Keratinocyte (primary cell): ENCODE measurements around the gene DIP2B. TPM values are rescaled to one million over a fixed set of nuclear protein-coding genes. Genes with fewer than 3 reads are reported as not detected.

ENCODE experiments used
- DNase-seq: peaks from one replicate; pipeline ENCODE4 v3.0.0-alpha.2; 2011; ENCODE audit warnings: low read depth, missing footprints, low spot score
- FAIRE-seq: peaks from 2 replicates; lab custom pipeline; 2011; peaks lifted over from hg19 to GRCh38; lab: Jason Lieb, UNC
- H2AFZ ChIP-seq: 2 replicates; pipeline ENCODE4 v1.6.0; 2012; ENCODE audit warnings: low read length, control low read depth, inconsistent platforms; ENCODE audit not compliant: control insufficient read depth
- H3K27ac ChIP-seq: 2 replicates; pipeline ENCODE4 v1.5.1; 2011; ENCODE audit warnings: low read length; ENCODE audit not compliant: control insufficient read depth, insufficient read depth
- H3K27me3 ChIP-seq: 3 replicates; pipeline ENCODE4 v1.6.0; 2011; ENCODE audit warnings: low read length; ENCODE audit not compliant: control insufficient read depth, insufficient read depth; ENCODE audit errors: extremely low read depth
- H3K36me3 ChIP-seq, 2 experiments: 2 replicates in 1 of 2; 3 replicates in 1 of 2; pipeline ENCODE4 v1.5.1; 2011; ENCODE audit warnings: low read length in 2 of 2, mild to moderate bottlenecking in 1 of 2; ENCODE audit not compliant: control insufficient read depth in 2 of 2, insufficient read depth in 2 of 2; ENCODE audit errors: extremely low read depth in 1 of 2
- H3K4me1 ChIP-seq: 3 replicates; pipeline ENCODE4 v1.5.1; 2011; ENCODE audit warnings: low read length; ENCODE audit not compliant: control insufficient read depth, insufficient read depth; ENCODE audit errors: extremely low read depth
- H3K4me2 ChIP-seq: 3 replicates; pipeline ENCODE4 v1.6.0; 2011; ENCODE audit warnings: low read depth, low read length; ENCODE audit not compliant: control insufficient read depth, insufficient read depth; ENCODE audit errors: extremely low read depth
- H3K4me3 ChIP-seq, 3 experiments: fragments of 200-600 bp in 1 of 3; sonication (generic) in 1 of 3; 2 replicates in 2 of 3; 3 replicates in 1 of 3; pipeline ENCODE4 v1.5.1; 2011 to 2016; ENCODE audit warnings: low read length in 3 of 3, mild to moderate bottlenecking in 3 of 3, control low read depth in 2 of 3, inconsistent platforms in 1 of 3, low read depth in 1 of 3, mixed read lengths in 1 of 3, mixed run types in 1 of 3, moderate library complexity in 1 of 3; ENCODE audit not compliant: control insufficient read depth in 2 of 3, insufficient read depth in 2 of 3; ENCODE audit errors: extremely low read depth in 1 of 3
- H3K79me2 ChIP-seq: 2 replicates; pipeline ENCODE4 v1.6.0; 2012; ENCODE audit warnings: low read length; ENCODE audit not compliant: control insufficient read depth, insufficient read depth
- H3K9ac ChIP-seq: 3 replicates; pipeline ENCODE4 v1.6.0; 2011; ENCODE audit warnings: low read length; ENCODE audit not compliant: control insufficient read depth, insufficient read depth; ENCODE audit errors: extremely low read depth
- H3K9me1 ChIP-seq: 3 replicates; pipeline ENCODE4 v1.6.0; 2011; ENCODE audit warnings: low read length; ENCODE audit not compliant: control insufficient read depth, insufficient read depth; ENCODE audit errors: extremely low read depth
- H3K9me3 ChIP-seq: 2 replicates; pipeline ENCODE4 v1.5.1; 2012; ENCODE audit warnings: low read depth, low read length; ENCODE audit not compliant: control insufficient read depth
- H4K20me1 ChIP-seq: 3 replicates; pipeline ENCODE4 v1.6.0; 2011; ENCODE audit warnings: low read length; ENCODE audit not compliant: control insufficient read depth, insufficient read depth; ENCODE audit errors: extremely low read depth
- CTCF ChIP-seq, 3 experiments: IDR thresholded peaks in 1 of 3; conservative IDR thresholded peaks in 1 of 3; optimal IDR thresholded peaks in 1 of 3; 2 replicates in 2 of 3; 3 replicates in 1 of 3; pipeline versions ENCODE3 to v1.5.1; 2011; ENCODE audit warnings: low read length in 3 of 3, mild to moderate bottlenecking in 3 of 3, moderate library complexity in 2 of 3, control low read depth in 1 of 3, inconsistent platforms in 1 of 3; ENCODE audit not compliant: insufficient read depth in 2 of 3; ENCODE audit errors: extremely low read depth in 1 of 3
- EZH2 ChIP-seq: IDR thresholded peaks from one replicate; pipeline ENCODE4 v1.6.1; 2012; ENCODE audit warnings: inconsistent platforms, mild to moderate bottlenecking, low read length, moderate library complexity
- dilution Hi-C: fragments of 300-500 bp; cut with MboI; formaldehyde crosslinking; loops from one replicate; pipeline ENCODE4 v1.7.0; 2020; ENCODE audit warnings: low sequenced_read_pairs; ENCODE audit not compliant: extremely low pct_ligation_motif_present
- polyA plus RNA-seq, 5 experiments: library from polyadenylated mRNA; depleted of rRNA in 3 of 5; stranded (reverse) in 3 of 5; stranded (forward) in 1 of 5; unstranded in 1 of 5; fragments of >200 nt; gene quantifications; 1 replicate in 1 of 5; 2 replicates in 3 of 5; 3 replicates in 1 of 5; pipeline versions ENCODE4 v1.2.1 to v1.2.3, GENCODE V29; 2011 to 2012; ENCODE audit warnings: missing spikeins in 2 of 5, low read depth in 1 of 5, low replicate concordance in 1 of 5

The DIP2B gene
- polyA plus RNA-seq, 1 donor (not counting 4 experiments of a cell fraction or from before 2014, with no cell fraction given): 30.2 TPM

DNA sequence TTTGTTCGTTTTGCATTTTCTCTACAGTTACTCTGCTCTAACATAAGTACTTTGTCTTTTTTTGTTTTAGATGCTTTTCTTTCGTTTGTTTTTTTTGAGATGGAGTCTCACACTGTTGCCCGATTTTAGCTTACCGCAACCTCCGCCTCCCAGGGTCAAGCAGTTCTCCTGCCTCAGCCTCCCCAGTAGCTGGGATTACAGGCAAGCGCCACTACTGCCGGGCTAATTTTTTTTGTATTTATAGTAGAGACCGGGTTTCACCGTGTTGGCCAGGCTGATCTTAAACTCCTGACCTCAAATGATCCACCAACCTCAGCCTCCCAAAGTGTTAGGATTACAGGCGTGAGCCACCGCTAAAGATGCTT is 2.7 kb downstream of the DIP2B start:
- Histone ChIP-seq H3K4me2 (peak overlapping the region; percentile 97), H3K9me3 (no peaks in the 10 kb centered on the region), H3K27me3 (no peaks in the 10 kb centered on the region), H4K20me1 (no peaks in the 10 kb centered on the region), H3K4me3 (peak overlapping the region; percentile 72 to 75 (median 74)), H3K4me1 (peaks cover 40% of the 10 kb centered on the region), H3K36me3 (peaks cover 0 to 2% of the 10 kb centered on the region in 2 experiments), H3K79me2 (peaks cover 72% of the 10 kb centered on the region), H3K9me1 (no peaks in the 10 kb centered on the region), H3K9ac (peak overlapping the region; percentile 98), H2AFZ (no peak overlapping the region), H3K27ac (peak overlapping the region; percentile 94)
- dilution Hi-C loops: no loop called here
- DNase-seq (no peak), FAIRE-seq (no peak)
- TF ChIP-seq CTCF (optimal IDR thresholded peaks at IDR 0.05 in 1 of 3, IDR thresholded peaks at IDR 0.05 in 1 of 3, conservative IDR thresholded peaks at IDR 0.05 in 1 of 3; ENCODE audit: extremely low read depth in 1 of 3, insufficient read depth in 2 of 3, low read length in 3 of 3): no peak
- TF ChIP-seq EZH2: no peak

GRCh38 chr12:50507930-50508329 is 3.1 kb downstream of the DIP2B start:
- H3K4me3 ChIP-seq: peak overlapping the region; percentile 18 to 75 (median 74)
- DNase-seq: no peak

More at GRCh38 chr12:50507930-50508329, 3.1 kb downstream of the DIP2B start:
- Histone ChIP-seq H3K9ac (peak overlapping the region; percentile 98), H3K27ac (peak overlapping the region; percentile 94), H2AFZ (no peak overlapping the region), H4K20me1 (no peaks in the 10 kb centered on the region), H3K9me3 (no peaks in the 10 kb centered on the region), H3K27me3 (no peaks in the 10 kb centered on the region), H3K4me2 (peak overlapping the region; percentile 97), H3K4me1 (peaks cover 40% of the 10 kb centered on the region), H3K36me3 (peaks cover 0 to 2% of the 10 kb centered on the region in 2 experiments), H3K9me1 (no peaks in the 10 kb centered on the region), H3K79me2 (peaks cover 77% of the 10 kb centered on the region)
- peak; percentile 59 for FAIRE-seq
- dilution Hi-C loops: no loop called here
- TF ChIP-seq CTCF (optimal IDR thresholded peaks at IDR 0.05 in 1 of 3, IDR thresholded peaks at IDR 0.05 in 1 of 3, conservative IDR thresholded peaks at IDR 0.05 in 1 of 3; ENCODE audit: extremely low read depth in 1 of 3, insufficient read depth in 2 of 3, low read length in 3 of 3) (no peak), EZH2 (no peak)
